ENCODE results near the gene CAPN11.

GRCh38 chr6:44221961-44222335, 63.3 kb downstream of the CAPN11 start:
- no peak for TF ChIP-seq CTCF (IDR thresholded peaks at IDR 0.05)
- no peak for TF ChIP-seq EP300 (IDR thresholded peaks at IDR 0.05)
